A673 (cell line): Measurements from ENCODE around the gene MAN1A2. TPM values are rescaled to one million over a fixed set of nuclear protein-coding genes. Genes with fewer than 3 reads are reported as not detected.

ENCODE experiments used
- BruUV-seq: library from RNA; stranded (reverse); fragments of 400-500 nt; replicated peaks from 2 replicates; lab custom pipeline; 2021; lab: Mats Ljungman, UMichigan
- CTCF ChIA-PET: fragments of 300-600 bp; sonication (Branson Sonifier 250); formaldehyde crosslinking; loops from one replicate; lab custom pipeline; 2022; ENCODE audit warnings: antibody characterized with exemption; lab: Charles Lee
- POLR2A ChIA-PET: fragments of 300-600 bp; sonication (Branson Sonifier 250); formaldehyde crosslinking; loops from one replicate; lab custom pipeline; 2022; ENCODE audit warnings: antibody characterized with exemption; ENCODE audit not compliant: low non-redundant PET; lab: Charles Lee
- DNase-seq: peaks from one replicate; pipeline ENCODE4 v3.0.0-alpha.2; 2015; ENCODE audit warnings: low spot score
- H3K27ac ChIP-seq: fragments of 200-600 bp; sonication (generic); 2 replicates; pipeline ENCODE4 v1.5.1; 2016; ENCODE audit warnings: mixed run types, low read depth, mild to moderate bottlenecking, mixed read lengths, antibody characterized with exemption, low read length; ENCODE audit not compliant: poor library complexity, severe bottlenecking
- H3K27me3 ChIP-seq: fragments of 200-600 bp; sonication (generic); replicated peaks from 2 replicates; pipeline ENCODE4 v1.6.1; 2017; ENCODE audit warnings: mixed run types, low read depth, mild to moderate bottlenecking, mixed read lengths, antibody characterized with exemption, low read length; ENCODE audit not compliant: insufficient read depth, poor library complexity
- H3K36me3 ChIP-seq: fragments of 200-600 bp; sonication (generic); 2 replicates; pipeline ENCODE4 v1.6.1; 2016; ENCODE audit warnings: mixed run types, mild to moderate bottlenecking, mixed read lengths, antibody characterized with exemption, low read length; ENCODE audit not compliant: insufficient read depth, poor library complexity, severe bottlenecking
- H3K4me1 ChIP-seq: fragments of 200-600 bp; sonication (generic); 2 replicates; pipeline ENCODE4 v1.6.1; 2017; ENCODE audit warnings: mixed run types, mild to moderate bottlenecking, mixed read lengths, antibody characterized with exemption, low read length; ENCODE audit not compliant: insufficient read depth, poor library complexity, severe bottlenecking
- H3K4me3 ChIP-seq: fragments of 200-600 bp; sonication (generic); 2 replicates; pipeline ENCODE4 v1.5.1; 2016; ENCODE audit warnings: low read depth, mixed run types, mild to moderate bottlenecking, mixed read lengths, low read length; ENCODE audit not compliant: poor library complexity, severe bottlenecking
- H3K9me3 ChIP-seq: fragments of 200-600 bp; sonication (generic); 2 replicates; pipeline ENCODE4 v1.6.1; 2016; ENCODE audit warnings: mixed run types, low read depth, mild to moderate bottlenecking, mixed read lengths, antibody characterized with exemption, low read length; ENCODE audit not compliant: poor library complexity, severe bottlenecking
- EZH2 ChIP-seq: fragments of 200-600 bp; sonication (generic); IDR thresholded peaks from 2 replicates; pipeline ENCODE4 v1.6.1; 2017; ENCODE audit warnings: borderline replicate concordance, low read depth, mild to moderate bottlenecking, mixed read lengths, antibody characterized with exemption, low read length; ENCODE audit not compliant: poor library complexity, severe bottlenecking
- intact Hi-C: fragments of 100-400 bp; cut with micrococcal nuclease; formaldehyde crosslinking; loops from one replicate; pipeline ENCODE4 v1.10.0; 2022; ENCODE audit not compliant: unreplicated experiment
- total RNA-seq: library from RNA; stranded (reverse); gene quantifications from 2 replicates; pipeline ENCODE4 v1.2.3, GENCODE V29; 2021
- TF ChIP-seq, protein P1 (sequence below): fragments of 300-800, 200-600 bp; sonication (generic); conservative IDR thresholded peaks from 2 replicates; pipeline ENCODE4 v1.5.1; 2017; ENCODE audit warnings: low read depth, mild to moderate bottlenecking, antibody characterized with exemption, low read length, moderate library complexity, mixed read lengths

Gene MAN1A2
- total RNA-seq, 1 experiment from 2014 or later: 31.8 TPM

GRCh38 chr1:117541003-117541402 lies 173.8 kb downstream of the MAN1A2 start:
- no peak for DNase-seq
- no peak overlapping the region for H3K4me3 ChIP-seq
- intact Hi-C loops: no loop called here
- H3K27me3 ChIP-seq: no peaks in the 10 kb centered on the region
- no peaks in the 10 kb centered on the region for H3K4me1 ChIP-seq
- no peaks in the 10 kb centered on the region for H3K9me3 ChIP-seq
- ChIA-PET POLR2A (no interaction called here), CTCF (no interaction called here)
- no peaks in the 10 kb centered on the region for H3K36me3 ChIP-seq
- no peak overlapping the region for H3K27ac ChIP-seq
- no TSS peak for BruUV-seq
- TF ChIP-seq, protein P1, sequence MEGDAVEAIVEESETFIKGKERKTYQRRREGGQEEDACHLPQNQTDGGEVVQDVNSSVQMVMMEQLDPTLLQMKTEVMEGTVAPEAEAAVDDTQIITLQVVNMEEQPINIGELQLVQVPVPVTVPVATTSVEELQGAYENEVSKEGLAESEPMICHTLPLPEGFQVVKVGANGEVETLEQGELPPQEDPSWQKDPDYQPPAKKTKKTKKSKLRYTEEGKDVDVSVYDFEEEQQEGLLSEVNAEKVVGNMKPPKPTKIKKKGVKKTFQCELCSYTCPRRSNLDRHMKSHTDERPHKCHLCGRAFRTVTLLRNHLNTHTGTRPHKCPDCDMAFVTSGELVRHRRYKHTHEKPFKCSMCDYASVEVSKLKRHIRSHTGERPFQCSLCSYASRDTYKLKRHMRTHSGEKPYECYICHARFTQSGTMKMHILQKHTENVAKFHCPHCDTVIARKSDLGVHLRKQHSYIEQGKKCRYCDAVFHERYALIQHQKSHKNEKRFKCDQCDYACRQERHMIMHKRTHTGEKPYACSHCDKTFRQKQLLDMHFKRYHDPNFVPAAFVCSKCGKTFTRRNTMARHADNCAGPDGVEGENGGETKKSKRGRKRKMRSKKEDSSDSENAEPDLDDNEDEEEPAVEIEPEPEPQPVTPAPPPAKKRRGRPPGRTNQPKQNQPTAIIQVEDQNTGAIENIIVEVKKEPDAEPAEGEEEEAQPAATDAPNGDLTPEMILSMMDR: no peak
- TF ChIP-seq EZH2: no peak

DNA sequence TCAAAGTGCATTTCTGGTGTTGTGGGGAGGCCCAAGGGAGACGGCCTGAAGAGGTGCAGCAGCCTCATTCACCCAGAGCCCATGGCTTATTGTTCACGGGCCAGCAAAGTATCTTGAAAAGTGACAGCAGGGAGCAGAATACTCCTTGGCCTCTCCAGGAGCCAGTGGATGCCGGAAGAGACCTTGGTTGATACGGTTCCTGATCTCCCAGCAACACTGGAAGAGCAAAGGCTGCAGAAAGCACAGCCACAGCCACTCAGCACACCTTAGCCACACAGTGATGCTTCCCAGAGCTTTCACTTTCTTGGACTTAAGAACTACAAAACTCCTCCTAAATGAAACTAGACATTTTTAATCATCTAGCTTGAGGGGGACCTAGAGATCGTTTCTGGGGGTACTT lies 174.3 kb downstream of the MAN1A2 start:
- no peaks in the 10 kb centered on the region for H3K36me3 ChIP-seq
- DNase-seq: no peak
- H3K9me3 ChIP-seq: no peaks in the 10 kb centered on the region
- H3K27ac ChIP-seq: no peak overlapping the region
- no peaks in the 10 kb centered on the region for H3K4me1 ChIP-seq
- TF ChIP-seq, protein P1: no peak
- TF ChIP-seq EZH2: no peak
- H3K4me3 ChIP-seq: no peak overlapping the region
- ChIA-PET POLR2A (no interaction called here), CTCF (no interaction called here)
- no TSS peak for BruUV-seq
- H3K27me3 ChIP-seq: no peaks in the 10 kb centered on the region
- intact Hi-C loops: no loop called here

DNA sequence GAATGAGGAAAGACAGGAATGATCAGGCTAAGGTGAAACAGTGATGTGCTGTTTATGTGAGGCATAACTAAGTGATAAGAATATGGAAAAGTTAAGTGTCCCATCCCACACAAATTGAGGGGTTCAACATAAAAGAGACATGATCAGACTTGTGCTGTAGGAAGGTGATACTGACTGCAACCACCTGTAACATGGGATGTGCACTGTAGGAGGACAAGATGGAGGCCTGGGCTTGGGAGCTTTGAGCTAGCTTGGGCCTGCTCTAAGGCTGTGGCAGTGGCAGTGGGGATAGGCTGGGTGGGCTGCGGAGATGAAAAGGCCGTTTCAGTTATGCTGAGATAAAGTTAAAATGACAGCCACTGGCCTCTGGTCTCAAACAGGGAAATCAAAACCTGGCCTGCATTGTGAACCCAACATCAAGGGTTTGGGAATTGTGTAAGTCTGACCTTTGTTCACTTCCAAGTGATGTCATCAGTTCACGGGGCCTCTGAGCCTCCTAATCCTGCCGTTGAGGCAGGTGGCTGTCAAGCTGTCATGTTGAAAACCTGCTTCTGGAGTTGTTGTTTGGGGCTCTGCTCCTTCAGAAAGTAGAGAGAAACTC lies 177.4 kb downstream of the MAN1A2 start:
- H3K9me3 ChIP-seq: no peaks in the 10 kb centered on the region
- no peak overlapping the region for H3K4me3 ChIP-seq
- intact Hi-C loops: no loop called here
- TF ChIP-seq EZH2: no peak
- TF ChIP-seq, protein P1: no peak
- H3K27me3 ChIP-seq: no peaks in the 10 kb centered on the region
- ChIA-PET POLR2A (no interaction called here), CTCF (no interaction called here)
- no peaks in the 10 kb centered on the region for H3K4me1 ChIP-seq
- H3K27ac ChIP-seq: no peak overlapping the region
- no peak for DNase-seq
- H3K36me3 ChIP-seq: no peaks in the 10 kb centered on the region
- BruUV-seq: no TSS peak
